GM21360 (cell line): ENCODE measurements around the gene DGKD.

Source experiments
- ATAC-seq: cut with Tn5 transposase; IDR thresholded peaks from one replicate; pipeline ENCODE4 v1.9.1; 2021; ENCODE audit warnings: mild to moderate bottlenecking, moderate library complexity; ENCODE audit not compliant: unreplicated experiment

DGKD gene, protein sequence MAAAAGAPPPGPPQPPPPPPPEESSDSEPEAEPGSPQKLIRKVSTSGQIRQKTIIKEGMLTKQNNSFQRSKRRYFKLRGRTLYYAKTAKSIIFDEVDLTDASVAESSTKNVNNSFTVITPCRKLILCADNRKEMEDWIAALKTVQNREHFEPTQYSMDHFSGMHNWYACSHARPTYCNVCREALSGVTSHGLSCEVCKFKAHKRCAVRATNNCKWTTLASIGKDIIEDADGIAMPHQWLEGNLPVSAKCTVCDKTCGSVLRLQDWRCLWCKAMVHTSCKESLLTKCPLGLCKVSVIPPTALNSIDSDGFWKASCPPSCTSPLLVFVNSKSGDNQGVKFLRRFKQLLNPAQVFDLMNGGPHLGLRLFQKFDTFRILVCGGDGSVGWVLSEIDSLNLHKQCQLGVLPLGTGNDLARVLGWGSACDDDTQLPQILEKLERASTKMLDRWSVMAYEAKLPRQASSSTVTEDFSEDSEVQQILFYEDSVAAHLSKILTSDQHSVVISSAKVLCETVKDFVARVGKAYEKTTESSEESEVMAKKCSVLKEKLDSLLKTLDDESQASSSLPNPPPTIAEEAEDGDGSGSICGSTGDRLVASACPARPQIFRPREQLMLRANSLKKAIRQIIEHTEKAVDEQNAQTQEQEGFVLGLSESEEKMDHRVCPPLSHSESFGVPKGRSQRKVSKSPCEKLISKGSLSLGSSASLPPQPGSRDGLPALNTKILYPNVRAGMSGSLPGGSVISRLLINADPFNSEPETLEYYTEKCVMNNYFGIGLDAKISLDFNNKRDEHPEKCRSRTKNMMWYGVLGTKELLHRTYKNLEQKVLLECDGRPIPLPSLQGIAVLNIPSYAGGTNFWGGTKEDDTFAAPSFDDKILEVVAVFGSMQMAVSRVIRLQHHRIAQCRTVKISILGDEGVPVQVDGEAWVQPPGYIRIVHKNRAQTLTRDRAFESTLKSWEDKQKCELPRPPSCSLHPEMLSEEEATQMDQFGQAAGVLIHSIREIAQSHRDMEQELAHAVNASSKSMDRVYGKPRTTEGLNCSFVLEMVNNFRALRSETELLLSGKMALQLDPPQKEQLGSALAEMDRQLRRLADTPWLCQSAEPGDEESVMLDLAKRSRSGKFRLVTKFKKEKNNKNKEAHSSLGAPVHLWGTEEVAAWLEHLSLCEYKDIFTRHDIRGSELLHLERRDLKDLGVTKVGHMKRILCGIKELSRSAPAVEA

GRCh38 chr2:233353769-233354499 is at the start of gene DGKD:
TSS of gene DGKD (plus strand) at chr2:233354494. CDS start at chr2:233354519, 25 bp downstream.
- peak; percentile 46 for ATAC-seq

DNA sequence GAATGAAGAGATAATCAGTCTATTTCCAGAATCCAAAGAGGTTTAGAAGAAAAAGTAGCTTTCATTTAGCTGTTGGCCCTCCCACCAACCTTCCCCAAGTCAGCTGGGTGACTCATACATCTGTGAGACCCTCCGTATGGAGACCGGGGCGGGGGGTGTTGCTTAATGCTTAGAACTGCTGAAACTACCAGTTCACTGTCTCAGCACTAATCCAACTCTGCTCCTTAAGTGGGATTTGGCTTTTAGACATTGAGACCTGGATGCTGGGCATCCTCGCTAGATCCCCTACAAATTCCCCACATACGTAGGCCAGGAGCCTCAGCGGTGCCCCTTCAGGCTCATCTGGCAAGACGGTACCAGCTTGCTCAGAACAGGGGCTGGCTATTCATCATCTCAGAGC is 46.7 kb upstream of the DGKD start, which contains the start of gene SAG:
Gene SAG, plus strand, starts transcription at position 252 of the 400 bp plus-strand sequence. CDS start 1,374 bp downstream, outside the sequence.
- no peak for ATAC-seq

GRCh38 chr2:233311241-233311926 is 42.9 kb upstream of the DGKD start:
- no peak for ATAC-seq

DNA sequence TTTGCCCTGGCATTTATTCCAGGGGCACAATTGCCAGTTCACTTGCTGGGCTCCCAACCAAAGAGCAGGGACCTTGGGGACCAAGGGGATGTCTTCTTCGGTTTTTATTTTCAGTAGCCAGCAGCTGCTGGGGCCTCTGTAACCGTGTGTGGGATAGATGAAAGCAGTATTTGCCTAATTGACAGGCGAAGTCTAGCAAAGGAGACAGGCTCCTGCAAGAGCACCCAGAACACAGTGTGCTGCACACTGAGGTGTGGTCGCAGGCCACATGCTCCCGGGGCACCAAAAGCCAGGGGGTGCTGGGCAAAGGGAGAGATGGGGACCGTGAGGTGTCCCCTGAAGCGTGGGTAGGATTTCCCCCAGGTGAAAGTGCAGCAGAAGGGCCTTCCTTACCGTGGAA is 41.4 kb upstream of the DGKD start:
- ATAC-seq: no peak

- ATAC-seq: no peak
These were observed 39.9 kb upstream of the DGKD start for GRCh38 chr2:233314180-233314925.

DNA sequence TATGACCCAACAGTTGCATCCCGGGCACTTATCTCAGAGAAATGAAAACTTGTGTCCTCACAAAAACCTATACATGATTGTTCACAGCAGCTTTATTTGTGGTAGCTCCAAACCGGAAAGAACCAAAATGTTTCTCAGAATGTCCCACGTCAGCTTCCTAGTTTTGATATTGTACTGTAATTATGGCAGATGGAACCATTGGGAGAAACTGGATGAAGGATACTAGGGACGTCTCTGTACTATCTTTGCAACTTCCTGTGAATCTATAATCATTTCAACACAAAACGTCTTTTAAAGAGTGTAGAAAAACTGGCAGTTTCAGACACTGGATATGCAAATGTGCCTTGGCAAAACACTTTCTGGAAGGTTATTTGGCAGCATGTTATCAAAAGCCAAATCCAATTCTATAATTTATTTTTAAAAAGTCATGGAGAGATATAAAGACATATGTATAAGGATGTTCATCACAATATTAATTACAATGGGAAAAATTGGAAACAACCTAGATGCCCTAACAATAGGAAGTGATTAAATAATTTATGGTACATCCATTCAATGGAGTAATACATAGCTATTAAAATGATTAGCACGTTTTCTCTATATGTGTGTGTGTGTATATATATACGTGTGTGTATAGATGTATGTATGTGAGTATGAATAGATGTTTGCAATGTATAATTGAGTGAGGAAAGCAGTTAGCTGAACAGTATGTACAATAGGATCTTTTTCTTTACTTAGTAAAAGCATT is 36.9 kb upstream of the DGKD start:
- ATAC-seq: no peak

DNA sequence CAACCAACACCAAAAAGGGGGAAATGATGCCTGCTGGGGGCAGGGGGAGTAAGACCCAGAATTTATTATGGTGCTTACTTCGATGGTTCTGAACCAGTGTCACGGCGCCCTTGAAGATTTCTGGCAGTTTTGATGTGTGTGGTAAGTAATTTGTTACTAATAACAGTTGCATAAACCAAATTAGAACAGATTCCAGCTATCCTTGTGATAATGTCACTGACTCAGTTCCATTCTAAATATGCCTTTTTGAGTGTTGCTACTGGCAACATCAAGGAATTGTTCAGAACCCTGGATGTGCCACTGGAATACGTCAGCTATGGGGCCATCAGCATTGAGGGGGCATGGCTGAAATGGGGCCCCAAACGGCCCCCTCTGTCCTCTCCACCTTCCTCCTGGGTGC is 35.0 kb upstream of the DGKD start:
- no peak for ATAC-seq

- no peak for ATAC-seq
These were observed 33.8 kb upstream of the DGKD start for GRCh38 chr2:233320470-233320869.

- ATAC-seq: no peak
These were observed 33.1 kb upstream of the DGKD start for GRCh38 chr2:233321166-233321565.

GRCh38 chr2:233323851-233324250 is 30.4 kb upstream of the DGKD start:
- ATAC-seq: no peak

- no peak for ATAC-seq
These were observed 29.0 kb upstream of the DGKD start for GRCh38 chr2:233325256-233325655.

GRCh38 chr2:233325814-233326213 is 28.5 kb upstream of the DGKD start:
- no peak for ATAC-seq

DNA sequence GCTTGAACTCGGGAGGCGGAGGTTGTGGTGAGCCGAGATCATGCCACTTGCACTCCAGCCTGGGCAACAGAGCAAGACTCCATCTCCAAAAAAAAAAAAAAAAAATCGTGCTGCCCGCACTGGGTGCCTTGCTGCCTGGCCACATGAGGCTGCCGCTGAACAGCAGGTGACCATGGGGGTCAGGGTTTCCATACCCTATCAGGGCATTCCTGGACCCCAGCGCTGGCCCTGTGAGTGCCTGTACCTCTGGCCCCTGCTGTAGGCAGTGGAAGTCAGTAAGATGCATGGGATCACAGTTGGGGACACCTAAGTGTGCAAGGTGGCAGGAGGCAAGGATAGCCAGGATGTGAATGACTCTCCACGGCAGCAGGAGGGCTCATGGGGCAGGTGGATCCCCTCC is 27.8 kb upstream of the DGKD start:
- ATAC-seq: no peak

GRCh38 chr2:233328922-233329321 is 25.4 kb upstream of the DGKD start:
- ATAC-seq: no peak

- no peak for ATAC-seq
These were observed 24.7 kb upstream of the DGKD start for GRCh38 chr2:233329489-233330135.

- ATAC-seq: peak; percentile 78
These were observed 22.8 kb upstream of the DGKD start for GRCh38 chr2:233331536-233331935.

GRCh38 chr2:233332125-233332524 is 22.2 kb upstream of the DGKD start:
- ATAC-seq: no peak

GRCh38 chr2:233334915-233335314 is 19.4 kb upstream of the DGKD start:
- no peak for ATAC-seq
